HEK293 (cell line): ENCODE measurements around the gene MLN.

Experiments used
- CTCF ChIA-PET: fragments of 350-600 bp; formaldehyde crosslinking; extraction: SDS; loops from one replicate; lab custom pipeline; 2021; ENCODE audit warnings: antibody characterized with exemption; lab: Yijun Ruan, JAX
- POLR2A ChIA-PET: fragments of 300-600 bp; formaldehyde crosslinking; extraction: SDS; loops from one replicate; lab custom pipeline; 2020; ENCODE audit warnings: antibody characterized with exemption, inconsistent platforms; lab: Yijun Ruan, JAX
- H3K27ac ChIP-seq: fragments of 200-500 bp; sonication (Bioruptor generic); 2 replicates; pipeline ENCODE4 v1.5.1; 2014; ENCODE audit warnings: low read depth, low read length, control low read depth, inconsistent platforms; ENCODE audit errors: extremely low read depth
- H3K36me3 ChIP-seq, 2 experiments: fragments of 200-500 bp in 1 of 2; sonication (Bioruptor generic) in 1 of 2; 1 replicate in 1 of 2; 2 replicates in 1 of 2; pipeline ENCODE4 v1.5.1; 2014 to 2017; ENCODE audit warnings: inconsistent platforms in 2 of 2, low read length in 2 of 2; ENCODE audit not compliant: control insufficient read depth in 2 of 2, insufficient read depth in 1 of 2
- H3K4me1 ChIP-seq: fragments of 200-500 bp; sonication (Bioruptor generic); 2 replicates; pipeline ENCODE4 v1.5.1; 2014; ENCODE audit warnings: mild to moderate bottlenecking, low read length, inconsistent platforms; ENCODE audit not compliant: control insufficient read depth, insufficient read depth
- H3K4me3 ChIP-seq: 2 replicates; pipeline ENCODE4 v1.5.1; 2011; ENCODE audit warnings: low read depth, mild to moderate bottlenecking, control low read depth, low read length, moderate library complexity
- H3K9me3 ChIP-seq: fragments of 200-500 bp; sonication (Bioruptor generic); 2 replicates; pipeline ENCODE4 v1.5.1; 2014; ENCODE audit warnings: low read depth, low read length, inconsistent platforms; ENCODE audit not compliant: control insufficient read depth, insufficient read depth
- ELK4 ChIP-seq: IDR thresholded peaks from 2 replicates; pipeline ENCODE4 v1.6.1; 2011; ENCODE audit warnings: mild to moderate bottlenecking, low read depth, low read length, borderline replicate concordance
- REST ChIP-seq: fragments of 450-650 bp; formaldehyde crosslinking; IDR thresholded peaks from 2 replicates; pipeline ENCODE4 v1.5.1; 2016; ENCODE audit warnings: missing biosample characterization, missing genetic modification characterization
- SCRT1 ChIP-seq: fragments of 450-650 bp; formaldehyde crosslinking; IDR thresholded peaks from 2 replicates; pipeline ENCODE4 v1.5.1; 2016; ENCODE audit warnings: missing biosample characterization, missing genetic modification characterization, borderline replicate concordance
- TSHZ1 ChIP-seq: fragments of 450-650 bp; formaldehyde crosslinking; IDR thresholded peaks from 2 replicates; pipeline ENCODE4 v1.5.1; 2016; ENCODE audit warnings: missing biosample characterization, missing genetic modification characterization, borderline replicate concordance
- ZBTB10 ChIP-seq: fragments of 450-650 bp; formaldehyde crosslinking; IDR thresholded peaks from 2 replicates; pipeline ENCODE4 v1.5.1; 2016; ENCODE audit warnings: missing biosample characterization, missing genetic modification characterization
- ZBTB26 ChIP-seq: fragments of 450-650 bp; formaldehyde crosslinking; optimal IDR thresholded peaks from 2 replicates; pipeline ENCODE3; 2016; ENCODE audit warnings: missing biosample characterization, mild to moderate bottlenecking, missing genetic modification characterization
- ZNF121 ChIP-seq: fragments of 450-650 bp; formaldehyde crosslinking; IDR thresholded peaks from 2 replicates; pipeline ENCODE4 v1.5.1; 2016; ENCODE audit warnings: missing biosample characterization, missing genetic modification characterization
- ZNF146 ChIP-seq: fragments of 450-650 bp; formaldehyde crosslinking; IDR thresholded peaks from 2 replicates; pipeline ENCODE4 v1.5.1; 2016; ENCODE audit warnings: missing biosample characterization, missing genetic modification characterization
- ZNF391 ChIP-seq: fragments of 450-650 bp; formaldehyde crosslinking; IDR thresholded peaks from 2 replicates; pipeline ENCODE4 v1.5.1; 2016; ENCODE audit warnings: low read depth, missing biosample characterization, missing genetic modification characterization, borderline replicate concordance
- ZNF404 ChIP-seq: fragments of 450-650 bp; formaldehyde crosslinking; IDR thresholded peaks from 2 replicates; pipeline ENCODE4 v1.5.1; 2017; ENCODE audit warnings: missing biosample characterization, missing genetic modification characterization
- ZNF518A ChIP-seq: fragments of 450-650 bp; formaldehyde crosslinking; conservative IDR thresholded peaks from 2 replicates; pipeline ENCODE4 v1.5.1; 2016; ENCODE audit warnings: low read depth, missing biosample characterization, missing genetic modification characterization
- ZNF561 ChIP-seq: fragments of 450-650 bp; IDR thresholded peaks from 2 replicates; pipeline ENCODE4 v1.5.1; 2018; ENCODE audit warnings: missing biosample characterization, missing genetic modification characterization, borderline replicate concordance
- ZNF596 ChIP-seq: fragments of 450-650 bp; IDR thresholded peaks from 2 replicates; pipeline ENCODE4 v1.5.0; 2018; ENCODE audit warnings: missing biosample characterization, mild to moderate bottlenecking, missing genetic modification characterization, moderate library complexity

Gene MLN

GRCh38 chr6:33841868-33842267 is 38.1 kb upstream of the MLN start:
- Histone ChIP-seq H3K4me3 (no peak overlapping the region), H3K36me3 (no peaks in the 10 kb centered on the region), H3K4me1 (no peaks in the 10 kb centered on the region), H3K9me3 (no peaks in the 10 kb centered on the region), H3K27ac (no peak overlapping the region)
- no peak for TF ChIP-seq ZNF561
- no peak for TF ChIP-seq ZNF146 (tag by site-specific recombination)
- no peak for TF ChIP-seq ZNF391
- TF ChIP-seq ZNF404 (tag by site-specific recombination) = no peak
- TF ChIP-seq ZBTB26 (tag by site-specific recombination) = no peak
- no peak for TF ChIP-seq ZNF596 (tag by site-specific recombination)
- no peak for TF ChIP-seq ELK4
- no peak for TF ChIP-seq SCRT1 (tag by site-specific recombination)
- no peak for TF ChIP-seq ZBTB10 (tag by site-specific recombination)
- POLR2A ChIA-PET = no interaction called here
- CTCF ChIA-PET = interaction anchor here (0.5 to 1.2 kb wide), 5 partner anchors 10 to 346 kb away, joined by 3 read pairs; no protein-coding TSS in a partner anchor

- ChIA-PET POLR2A (interaction anchor here (1.3 kb wide), 2 partner anchors 13 to 70 kb away, joined by 4 to 5 read pairs; no protein-coding TSS in a partner anchor), CTCF (interaction anchor here (0.5 to 1.9 kb wide), 8 partner anchors 10 to 1032 kb away, joined by 3 to 6 read pairs (median 3); no protein-coding TSS in a partner anchor)
- H3K27ac ChIP-seq = no peak overlapping the region
- no peak overlapping the region for H3K4me3 ChIP-seq
- no peaks in the 10 kb centered on the region for H3K36me3 ChIP-seq
- no peaks in the 10 kb centered on the region for H3K4me1 ChIP-seq
- no peak for TF ChIP-seq ZNF518A
- TF ChIP-seq REST (tag by site-specific recombination) = 0 out of 2 replicates have a peak, but pooled peaks have one; percentile 56
- no peak for TF ChIP-seq TSHZ1 (tag by site-specific recombination)
- TF ChIP-seq ZNF121 = peak; percentile 84
- no peaks in the 10 kb centered on the region for H3K9me3 ChIP-seq
Observed at GRCh38 chr6:33841070-33841469, 37.3 kb upstream of the MLN start.
